ENCODE measurements around the gene PKDCC.

The PKDCC gene

DNA sequence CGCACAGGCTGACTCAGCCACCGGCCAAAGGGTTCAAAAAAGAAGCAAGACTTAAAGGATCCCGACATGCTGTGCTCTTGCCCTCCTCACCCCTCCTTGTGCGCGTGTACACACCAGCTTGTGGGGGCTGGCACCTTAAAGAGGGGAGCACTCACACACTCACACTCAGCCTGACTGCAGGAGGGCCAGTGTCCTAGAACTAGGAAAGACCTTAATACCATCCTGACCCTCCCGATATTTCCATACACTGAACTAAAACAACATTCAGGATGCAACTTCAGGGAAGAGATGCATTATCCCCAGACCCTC lies 5.6 kb downstream of the PKDCC start:
- no peak for DNase-seq (ENCODE audit: low read depth)
- TF ChIP-seq, protein P1, sequence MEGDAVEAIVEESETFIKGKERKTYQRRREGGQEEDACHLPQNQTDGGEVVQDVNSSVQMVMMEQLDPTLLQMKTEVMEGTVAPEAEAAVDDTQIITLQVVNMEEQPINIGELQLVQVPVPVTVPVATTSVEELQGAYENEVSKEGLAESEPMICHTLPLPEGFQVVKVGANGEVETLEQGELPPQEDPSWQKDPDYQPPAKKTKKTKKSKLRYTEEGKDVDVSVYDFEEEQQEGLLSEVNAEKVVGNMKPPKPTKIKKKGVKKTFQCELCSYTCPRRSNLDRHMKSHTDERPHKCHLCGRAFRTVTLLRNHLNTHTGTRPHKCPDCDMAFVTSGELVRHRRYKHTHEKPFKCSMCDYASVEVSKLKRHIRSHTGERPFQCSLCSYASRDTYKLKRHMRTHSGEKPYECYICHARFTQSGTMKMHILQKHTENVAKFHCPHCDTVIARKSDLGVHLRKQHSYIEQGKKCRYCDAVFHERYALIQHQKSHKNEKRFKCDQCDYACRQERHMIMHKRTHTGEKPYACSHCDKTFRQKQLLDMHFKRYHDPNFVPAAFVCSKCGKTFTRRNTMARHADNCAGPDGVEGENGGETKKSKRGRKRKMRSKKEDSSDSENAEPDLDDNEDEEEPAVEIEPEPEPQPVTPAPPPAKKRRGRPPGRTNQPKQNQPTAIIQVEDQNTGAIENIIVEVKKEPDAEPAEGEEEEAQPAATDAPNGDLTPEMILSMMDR (conservative IDR thresholded peaks at IDR 0.05; ENCODE audit: control insufficient read depth, insufficient read depth, low read depth, low read length), result no peak
- no peak overlapping the region for H3K4me3 ChIP-seq (ENCODE audit: control insufficient read depth, low read depth, low read length)

DNA sequence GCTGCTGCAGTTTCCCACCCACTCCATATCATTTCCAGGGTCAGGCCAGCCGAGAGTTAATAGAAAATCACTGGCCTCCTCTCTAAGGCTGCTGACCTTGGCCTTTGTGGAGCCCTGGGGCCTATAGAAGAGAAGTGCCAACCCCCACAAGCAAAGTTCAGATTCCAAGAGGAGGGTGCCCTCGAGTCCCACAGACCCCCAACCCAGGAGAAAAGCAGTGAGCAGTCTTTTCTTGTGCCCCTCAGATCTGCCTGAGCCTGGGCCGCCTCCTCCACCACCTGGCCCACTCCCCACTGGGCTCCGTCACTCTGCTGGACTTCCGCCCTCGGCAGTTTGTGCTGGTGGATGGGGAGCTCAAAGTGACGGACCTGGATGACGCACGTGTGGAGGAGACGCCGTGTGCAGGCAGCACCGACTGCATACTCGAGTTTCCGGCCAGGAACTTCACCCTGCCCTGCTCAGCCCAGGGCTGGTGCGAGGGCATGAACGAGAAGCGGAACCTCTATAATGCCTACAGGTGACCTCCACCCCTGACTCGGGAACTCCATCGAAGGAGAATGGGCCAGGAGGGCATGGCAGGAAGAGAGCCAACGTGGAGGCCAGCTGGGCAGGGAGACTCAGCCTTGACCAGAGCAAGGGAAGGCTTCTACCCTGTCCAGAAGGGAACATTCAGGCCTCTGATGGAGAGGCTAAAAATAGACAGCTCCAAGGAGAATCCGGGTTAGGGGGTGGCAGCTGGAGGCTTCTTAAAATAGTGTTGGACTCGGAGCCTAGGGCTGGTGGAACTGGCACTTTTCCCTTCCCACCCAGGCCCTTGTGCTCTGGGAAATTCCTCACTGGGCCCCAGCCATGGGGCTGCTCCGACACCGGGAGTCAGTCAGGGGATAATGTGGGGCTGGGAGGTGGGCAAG lies 6.2 kb downstream of the PKDCC start:
- H3K4me3 ChIP-seq (ENCODE audit: control insufficient read depth, low read depth, low read length), result no peak overlapping the region
- TF ChIP-seq, protein P1 (conservative IDR thresholded peaks at IDR 0.05; ENCODE audit: control insufficient read depth, insufficient read depth, low read depth, low read length), result no peak
- no peak for DNase-seq (ENCODE audit: low read depth)

DNA sequence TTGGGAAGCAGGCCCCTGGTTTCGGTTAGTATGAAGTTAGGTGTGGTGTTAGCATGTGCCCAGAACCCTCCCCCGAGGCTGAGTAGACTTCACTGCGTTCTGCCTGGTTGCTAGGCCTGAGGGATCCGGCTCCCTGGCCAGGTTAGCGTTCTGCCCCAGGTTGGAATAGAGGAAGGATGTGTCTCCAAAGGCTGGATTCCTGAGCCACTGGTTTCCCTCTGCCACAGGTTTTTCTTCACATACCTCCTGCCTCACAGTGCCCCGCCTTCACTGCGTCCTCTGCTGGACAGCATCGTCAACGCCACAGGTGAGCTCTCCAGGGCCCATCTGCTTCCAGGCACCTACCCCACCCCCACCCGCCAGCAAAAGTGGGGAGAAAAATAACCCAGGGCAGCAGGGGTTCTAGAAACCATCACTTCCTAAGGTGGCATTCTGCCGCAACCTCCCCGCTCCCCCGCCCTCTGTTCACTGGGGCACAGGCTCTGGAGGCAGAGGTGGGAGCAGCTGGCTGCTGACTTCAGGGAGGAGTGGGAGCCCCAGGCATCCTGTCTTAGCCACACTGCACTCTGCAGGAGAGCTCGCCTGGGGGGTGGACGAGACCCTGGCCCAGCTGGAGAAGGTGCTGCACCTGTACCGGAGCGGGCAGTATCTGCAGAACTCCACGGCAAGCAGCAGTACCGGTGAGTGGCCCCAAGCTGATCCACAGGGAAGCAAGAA lies 7.1 kb downstream of the PKDCC start:
- no peak for DNase-seq (ENCODE audit: low read depth)
- TF ChIP-seq, protein P1 (conservative IDR thresholded peaks at IDR 0.05; ENCODE audit: control insufficient read depth, insufficient read depth, low read depth, low read length), result no peak

DNA sequence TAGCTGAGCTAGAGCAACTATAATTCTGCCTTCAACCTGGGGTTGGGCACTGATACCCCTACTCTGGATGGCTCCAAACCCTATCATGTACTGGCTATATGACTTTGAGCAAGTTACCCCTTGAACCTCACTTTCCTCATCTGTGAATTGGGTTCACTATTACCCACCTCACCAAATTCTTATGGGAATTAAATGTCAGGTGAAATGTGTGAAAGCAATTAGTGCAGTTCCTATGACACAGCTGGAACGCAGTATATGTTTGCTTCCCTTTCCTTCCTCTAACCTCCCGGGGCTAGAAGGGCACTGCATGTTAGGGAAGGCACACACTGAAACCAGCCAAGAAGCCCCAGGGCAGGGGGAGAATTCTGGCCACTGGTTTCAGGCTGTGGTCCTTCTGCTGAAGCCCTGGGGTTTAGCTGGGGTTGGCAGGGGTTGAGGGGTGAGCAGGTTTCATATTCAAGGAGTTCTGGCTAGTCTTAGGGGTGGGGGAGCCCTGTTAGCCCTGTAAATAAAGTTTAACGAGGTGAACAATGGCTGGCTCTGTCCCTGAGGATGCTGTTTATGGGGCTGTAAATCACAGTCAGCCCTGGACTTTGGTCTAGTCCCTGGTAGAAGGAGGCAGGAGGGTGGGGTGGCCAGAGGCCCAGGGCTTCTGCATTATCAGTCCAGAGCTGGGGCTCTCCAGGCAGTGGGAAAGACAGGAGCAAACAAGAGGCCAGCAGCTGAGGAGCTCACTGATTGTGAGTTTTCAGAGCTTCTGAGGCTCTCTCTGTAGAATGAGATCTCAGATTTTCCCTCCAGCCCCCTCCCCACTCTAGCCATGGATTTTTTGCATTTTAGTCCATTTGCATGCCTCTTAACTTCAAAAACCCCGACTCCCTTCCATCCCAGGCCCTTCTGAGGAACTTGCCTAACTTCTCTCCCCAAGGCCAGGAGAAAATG lies 8.0 kb downstream of the PKDCC start:
- DNase-seq (ENCODE audit: low read depth), result no peak
- TF ChIP-seq, protein P1 (conservative IDR thresholded peaks at IDR 0.05; ENCODE audit: control insufficient read depth, insufficient read depth, low read depth, low read length), result no peak
- H3K4me3 ChIP-seq (ENCODE audit: control insufficient read depth, low read depth, low read length), result no peak overlapping the region

More for the DNA sequence above, 7.1 kb downstream of the PKDCC start:
- H3K4me3 ChIP-seq (ENCODE audit: control insufficient read depth, low read depth, low read length), result no peak overlapping the region

DNA sequence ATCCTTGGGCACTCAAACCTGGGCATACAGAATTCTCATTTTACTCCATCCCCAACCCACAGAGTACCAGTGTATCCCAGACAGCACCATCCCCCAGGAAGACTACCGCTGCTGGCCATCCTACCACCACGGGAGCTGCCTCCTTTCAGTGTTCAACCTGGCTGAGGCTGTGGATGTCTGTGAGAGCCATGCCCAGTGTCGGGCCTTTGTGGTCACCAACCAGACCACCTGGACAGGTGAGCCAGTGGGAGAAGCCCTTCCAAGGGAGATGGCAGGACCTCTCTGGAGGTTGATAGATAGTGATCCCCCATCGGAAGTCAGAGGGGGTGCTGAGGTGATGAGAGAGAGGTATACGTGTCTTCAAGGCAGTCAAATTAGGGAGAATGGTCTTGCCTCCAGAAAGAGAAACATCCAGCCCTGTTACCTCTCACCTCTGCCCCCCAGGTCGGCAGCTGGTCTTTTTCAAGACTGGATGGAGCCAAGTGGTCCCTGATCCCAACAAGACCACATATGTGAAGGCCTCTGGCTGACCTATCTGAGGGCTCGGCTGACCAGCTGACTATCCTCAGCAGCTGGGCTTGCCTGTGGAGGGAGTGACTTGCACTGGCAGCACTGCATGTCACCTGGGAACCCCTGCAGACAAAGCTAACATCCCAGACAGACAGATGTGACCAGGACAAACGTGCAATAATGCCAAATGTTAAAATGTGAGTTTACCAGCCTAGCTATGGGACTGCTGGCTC lies 9.5 kb downstream of the PKDCC start:
- no peak overlapping the region for H3K4me3 ChIP-seq (ENCODE audit: control insufficient read depth, low read depth, low read length)
- DNase-seq (ENCODE audit: low read depth), result no peak
- TF ChIP-seq, protein P1 (conservative IDR thresholded peaks at IDR 0.05; ENCODE audit: control insufficient read depth, insufficient read depth, low read depth, low read length), result no peak

All from fibroblast of mammary gland (primary cell).